GM12878 (cell line): ENCODE results near the gene KLHL1. TPM values are rescaled to one million over a fixed set of nuclear protein-coding genes. Genes with fewer than 3 reads are reported as not detected.

Source experiments
- ATAC-seq: fragments of 200-7000 bp; cut with Tn5 transposase; 3 replicates; pipeline ENCODE4 v1.9.1; 2020; ENCODE audit warnings: mild to moderate bottlenecking, moderate library complexity
- BruUV-seq: library from RNA; stranded (reverse); fragments of 400-500 nt; replicated peaks from 2 replicates; lab custom pipeline; 2021; lab: Mats Ljungman, UMichigan
- CTCF ChIA-PET: fragments of 300-600 bp; sonication (Branson Sonifier 250); formaldehyde crosslinking; extraction: SDS; loops from one replicate; lab custom pipeline; 2021; ENCODE audit warnings: inconsistent platforms; lab: Yijun Ruan, JAX
- POLR2A ChIA-PET: fragments of 350-600 bp; formaldehyde crosslinking; extraction: SDS; loops from one replicate; lab custom pipeline; 2021; ENCODE audit warnings: inconsistent platforms; lab: Charles Lee
- RAD21 ChIA-PET: fragments of 300-600 bp; sonication (Branson Sonifier 250); formaldehyde crosslinking; loops from one replicate; lab custom pipeline; 2023; ENCODE audit warnings: antibody characterized with exemption; ENCODE audit not compliant: unreplicated experiment; lab: Charles Lee
- SMC1A ChIA-PET: fragments of 300-600 bp; sonication (Branson Sonifier 250); formaldehyde crosslinking; loops from one replicate; lab custom pipeline; 2023; ENCODE audit not compliant: unreplicated experiment, uncharacterized antibody; lab: Charles Lee
- DNase-seq: peaks from one replicate; pipeline ENCODE4 v3.0.0-alpha.2; 2011; ENCODE audit warnings: low read depth, low spot score
- FAIRE-seq: peaks from 3 replicates; lab custom pipeline; 2011; peaks lifted over from hg19 to GRCh38; lab: Jason Lieb, UNC
- H2AFZ ChIP-seq: 2 replicates; pipeline ENCODE4 v1.6.0; 2011; ENCODE audit warnings: low read depth, low read length, control low read depth; ENCODE audit not compliant: control insufficient read depth
- H3K27ac ChIP-seq: 2 replicates; pipeline ENCODE4 v1.5.1; 2011; ENCODE audit warnings: control low read depth; ENCODE audit not compliant: control insufficient read depth, insufficient read depth
- H3K27me3 ChIP-seq, 2 experiments: replicated peaks in 1 of 2; 2 replicates each; pipeline versions ENCODE4 v1.6.0 to v1.6.1; 2011; ENCODE audit warnings: low read length in 1 of 2; ENCODE audit not compliant: control insufficient read depth in 2 of 2, insufficient read depth in 2 of 2
- H3K36me3 ChIP-seq, 2 experiments: 2 replicates each; pipeline ENCODE4 v1.5.1; 2011; ENCODE audit warnings: low read length in 1 of 2; ENCODE audit not compliant: control insufficient read depth in 2 of 2, insufficient read depth in 2 of 2
- H3K4me1 ChIP-seq: 2 replicates; pipeline ENCODE4 v1.6.1; 2011; ENCODE audit warnings: mild to moderate bottlenecking, low read length, moderate library complexity, mixed read lengths; ENCODE audit not compliant: control insufficient read depth, insufficient read depth
- H3K4me2 ChIP-seq: 2 replicates; pipeline ENCODE4 v1.6.0; 2011; ENCODE audit warnings: control low read depth; ENCODE audit not compliant: control insufficient read depth, insufficient read depth
- H3K4me3 ChIP-seq: fragments of 200-600 bp; sonication (generic); 2 replicates; pipeline ENCODE4 v1.5.1; 2016
- H3K79me2 ChIP-seq: 2 replicates; pipeline ENCODE4 v1.6.0; 2011; ENCODE audit warnings: low read length; ENCODE audit not compliant: control insufficient read depth, insufficient read depth
- H3K9ac ChIP-seq: 2 replicates; pipeline ENCODE4 v1.8.0; 2011; ENCODE audit warnings: low read length, control low read depth, mixed read lengths; ENCODE audit not compliant: control insufficient read depth, insufficient read depth
- H3K9me3 ChIP-seq: replicated peaks from 3 replicates; pipeline ENCODE4 v1.5.1; 2011; ENCODE audit warnings: mild to moderate bottlenecking, low read length; ENCODE audit not compliant: control insufficient read depth, insufficient read depth
- H4K20me1 ChIP-seq: 2 replicates; pipeline ENCODE4 v1.6.0; 2011; ENCODE audit not compliant: control insufficient read depth, insufficient read depth
- BMI1 ChIP-seq: fragments of 450-650 bp; IDR thresholded peaks from 2 replicates; pipeline ENCODE4 v1.6.1; 2016; ENCODE audit warnings: mild to moderate bottlenecking, moderate library complexity, borderline replicate concordance
- BRCA1 ChIP-seq: IDR thresholded peaks from 2 replicates; pipeline ENCODE4 v1.6.1; 2011; ENCODE audit warnings: low read depth, low read length, improper control_type of control experiment
- ESRRA ChIP-seq: IDR thresholded peaks from 2 replicates; pipeline ENCODE4 v1.6.1; 2012; ENCODE audit warnings: mild to moderate bottlenecking, low read length, improper control_type of control experiment
- EZH2 ChIP-seq: IDR thresholded peaks from 2 replicates; pipeline ENCODE4 v1.6.1; 2012; ENCODE audit warnings: low read depth, mild to moderate bottlenecking, control low read depth, inconsistent platforms, low read length, borderline replicate concordance; ENCODE audit not compliant: control insufficient read depth
- FOS ChIP-seq: IDR thresholded peaks from 3 replicates; pipeline ENCODE4 v1.6.1; 2011; ENCODE audit warnings: borderline replicate concordance; ENCODE audit not compliant: insufficient read length; ENCODE audit errors: extremely low read depth
- JUNB ChIP-seq: IDR thresholded peaks from 2 replicates; pipeline ENCODE4 v1.6.1; 2016; ENCODE audit warnings: antibody characterized with exemption, mild to moderate bottlenecking
- KLF5 ChIP-seq: fragments of 450-650 bp; IDR thresholded peaks from 2 replicates; pipeline ENCODE4 v1.6.1; 2014; ENCODE audit warnings: mild to moderate bottlenecking; ENCODE audit not compliant: partially characterized antibody
- MYB ChIP-seq: fragments of 150-350 bp; IDR thresholded peaks from 2 replicates; pipeline ENCODE4 v1.6.1; 2014; ENCODE audit warnings: mild to moderate bottlenecking, low read depth, low read length, borderline replicate concordance
- POLR2AphosphoS5 ChIP-seq: IDR thresholded peaks from 2 replicates; pipeline ENCODE4 v1.6.1; 2011; ENCODE audit warnings: mild to moderate bottlenecking, low read length, inconsistent platforms
- RAD21 ChIP-seq: IDR thresholded peaks from 2 replicates; pipeline ENCODE4 v1.6.1; 2011; ENCODE audit warnings: mild to moderate bottlenecking, low read depth, low read length, moderate library complexity; ENCODE audit not compliant: insufficient read depth
- SIX5 ChIP-seq: IDR thresholded peaks from 2 replicates; pipeline ENCODE4 v1.6.1; 2011; ENCODE audit warnings: mild to moderate bottlenecking, low read depth, low read length, moderate library complexity; ENCODE audit not compliant: severe bottlenecking
- SMAD1 ChIP-seq: fragments of 450-650 bp; IDR thresholded peaks from 2 replicates; pipeline ENCODE4 v1.6.1; 2018; ENCODE audit warnings: mild to moderate bottlenecking, low read depth; ENCODE audit not compliant: partially characterized antibody
- SP1 ChIP-seq: IDR thresholded peaks from one replicate; pipeline ENCODE4 v1.6.1; 2011; ENCODE audit warnings: low read depth, low read length
- SRF ChIP-seq, 2 experiments: IDR thresholded peaks; 2 replicates each; pipeline ENCODE4 v1.6.1; 2011; ENCODE audit warnings: low read depth in 2 of 2, low read length in 2 of 2, mild to moderate bottlenecking in 1 of 2, moderate library complexity in 1 of 2
- YY1 ChIP-seq: IDR thresholded peaks from 2 replicates; pipeline ENCODE4 v1.6.1; 2011; ENCODE audit warnings: low read depth, mild to moderate bottlenecking, low read length
- ZNF384 ChIP-seq: IDR thresholded peaks from 2 replicates; pipeline ENCODE4 v1.6.1; 2012; ENCODE audit warnings: low read depth, mild to moderate bottlenecking, low read length, improper control_type of control experiment, borderline replicate concordance
- ZNF592 ChIP-seq: fragments of 450-650 bp; IDR thresholded peaks from 2 replicates; pipeline ENCODE4 v1.6.1; 2017; ENCODE audit warnings: mild to moderate bottlenecking, moderate library complexity
- WGBS: methylation state at CpG from one replicate; pipeline ENCODE4 v1.1.6; 2016; ENCODE audit warnings: low lambda C conversion rate; ENCODE audit not compliant: insufficient replicate concordance, insufficient coverage; ENCODE audit errors: missing lambda C conversion rate; 5-methylcytosine and 5-hydroxymethylcytosine counted together
- in situ Hi-C: fragments of 300-500 bp; cut with MboI; formaldehyde crosslinking; loops from 9 replicates; pipeline ENCODE4 v1.14.3; 2018; ENCODE audit warnings: mixed read lengths
- intact Hi-C: fragments of 100-400 bp; cut with micrococcal nuclease; formaldehyde crosslinking; loops from one replicate; pipeline ENCODE4 v1.14.2; 2022; ENCODE audit not compliant: unreplicated experiment
- polyA plus RNA-seq, 11 experiments: library from polyadenylated mRNA; depleted of rRNA in 4 of 11; unstranded in 6 of 11; stranded (reverse) in 5 of 11; fragments of >200 nt; fragmentation: Nextera tagmentation in 4 of 11; fragmentation: Illumina TruSeq in 1 of 11; extraction: Ambion mirVana in 4 of 11; extraction: Trizol in 1 of 11; gene quantifications; 1 replicate in 1 of 11; 2 replicates in 10 of 11; pipeline versions ENCODE4 v1.2.1 to v1.2.3, GENCODE V29; 2011 to 2016; ENCODE audit warnings: inconsistent platforms in 2 of 11, missing spikeins in 2 of 11, low read depth in 1 of 11
- total RNA-seq, 4 experiments: library from RNA; depleted of rRNA in 3 of 4; stranded (reverse); fragments of >200 nt in 3 of 4; fragmentation: Illumina TruSeq in 1 of 4; extraction: Trizol in 1 of 4; gene quantifications; 2 replicates each; pipeline versions ENCODE4 v1.2.1 to v1.2.3, GENCODE V29; 2013 to 2021
- TF ChIP-seq, protein P1 (sequence below): fragments of 450-650 bp; conservative IDR thresholded peaks from 2 replicates; pipeline ENCODE4 v1.6.1; 2017; ENCODE audit warnings: mild to moderate bottlenecking, moderate library complexity

KLHL1 gene
- total and polyA plus RNA-seq, 10 of the 15 experiments (the other 5 are each of a cell fraction or from before 2014, with no cell fraction given): 0.02 to 0.13 (median 0.05) TPM; not detected in 2

GRCh38 chr13:69904784-69905183 is 203.5 kb downstream of the KLHL1 start (continued):
- TF ChIP-seq YY1 (no peak), KLF5 (no peak)
- TF ChIP-seq, all 136 proteins: peak for 0

GRCh38 chr13:69903081-69903480 is 205.2 kb downstream of the KLHL1 start:
- POLR2A ChIA-PET: no interaction called here
- Histone ChIP-seq H3K4me1 (no peaks in the 10 kb centered on the region), H4K20me1 (no peaks in the 10 kb centered on the region), H2AFZ (no peak overlapping the region), H3K9me3 (no peaks in the 10 kb centered on the region), H3K27ac (no peak overlapping the region), H3K36me3 (no peaks in the 10 kb centered on the region), H3K79me2 (no peaks in the 10 kb centered on the region), H3K4me2 (no peak overlapping the region), H3K27me3 (no peaks in the 10 kb centered on the region), H3K9ac (no peak overlapping the region), H3K4me3 (no peak overlapping the region)
- in situ Hi-C loops (no loop called here), intact Hi-C loops (no loop called here)
- FAIRE-seq (no peak), ATAC-seq (no peak), DNase-seq (no peak)
- CTCF ChIA-PET: no interaction called here
- TF ChIP-seq BMI1 (no peak), JUNB (no peak), SP1 (no peak), POLR2AphosphoS5 (no peak), BRCA1 (no peak), FOS (no peak), EZH2 (no peak), SIX5 (no peak), ZNF384 (no peak), ESRRA (no peak), SMAD1 (no peak), MYB (no peak), RAD21 (no peak), SRF (IDR thresholded peaks at IDR 0.05; ENCODE audit: low read depth in 2 of 2, low read length in 2 of 2) (no peak), ZNF592 (no peak)
- TF ChIP-seq, protein P1, sequence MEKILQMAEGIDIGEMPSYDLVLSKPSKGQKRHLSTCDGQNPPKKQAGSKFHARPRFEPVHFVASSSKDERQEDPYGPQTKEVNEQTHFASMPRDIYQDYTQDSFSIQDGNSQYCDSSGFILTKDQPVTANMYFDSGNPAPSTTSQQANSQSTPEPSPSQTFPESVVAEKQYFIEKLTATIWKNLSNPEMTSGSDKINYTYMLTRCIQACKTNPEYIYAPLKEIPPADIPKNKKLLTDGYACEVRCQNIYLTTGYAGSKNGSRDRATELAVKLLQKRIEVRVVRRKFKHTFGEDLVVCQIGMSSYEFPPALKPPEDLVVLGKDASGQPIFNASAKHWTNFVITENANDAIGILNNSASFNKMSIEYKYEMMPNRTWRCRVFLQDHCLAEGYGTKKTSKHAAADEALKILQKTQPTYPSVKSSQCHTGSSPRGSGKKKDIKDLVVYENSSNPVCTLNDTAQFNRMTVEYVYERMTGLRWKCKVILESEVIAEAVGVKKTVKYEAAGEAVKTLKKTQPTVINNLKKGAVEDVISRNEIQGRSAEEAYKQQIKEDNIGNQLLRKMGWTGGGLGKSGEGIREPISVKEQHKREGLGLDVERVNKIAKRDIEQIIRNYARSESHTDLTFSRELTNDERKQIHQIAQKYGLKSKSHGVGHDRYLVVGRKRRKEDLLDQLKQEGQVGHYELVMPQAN: no peak
- RAD21 ChIA-PET: no interaction called here
- BruUV-seq: no TSS peak
- 71% methylated on average over 2 of the region's 2 CpGs for WGBS
- SMC1A ChIA-PET: no interaction called here
